GM19452 (cell line): ENCODE data around the gene GSDME.

Source experiments
- ATAC-seq: cut with Tn5 transposase; IDR thresholded peaks from one replicate; pipeline ENCODE4 v1.9.1; 2021; ENCODE audit not compliant: unreplicated experiment

The GSDME gene

DNA sequence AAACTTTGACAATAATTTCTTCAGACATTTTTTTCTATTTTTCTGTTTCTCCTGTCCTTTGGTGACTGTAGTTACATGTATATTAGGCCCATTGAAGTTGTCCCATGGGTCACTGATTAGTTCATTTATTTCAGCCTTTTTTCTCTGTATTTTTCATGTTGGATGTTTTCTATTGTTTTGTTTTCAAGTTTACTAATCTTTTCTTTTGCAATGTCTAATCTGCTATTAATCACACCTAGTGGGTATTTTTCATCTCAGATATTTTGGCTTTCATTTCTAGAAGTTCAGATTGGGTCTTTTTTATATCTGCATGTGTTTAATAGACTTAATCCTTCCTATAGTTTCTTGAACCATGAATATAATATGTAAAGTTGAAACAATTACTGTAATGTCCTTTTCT, 99.3 kb downstream of the GSDME start:
- no peak for ATAC-seq

DNA sequence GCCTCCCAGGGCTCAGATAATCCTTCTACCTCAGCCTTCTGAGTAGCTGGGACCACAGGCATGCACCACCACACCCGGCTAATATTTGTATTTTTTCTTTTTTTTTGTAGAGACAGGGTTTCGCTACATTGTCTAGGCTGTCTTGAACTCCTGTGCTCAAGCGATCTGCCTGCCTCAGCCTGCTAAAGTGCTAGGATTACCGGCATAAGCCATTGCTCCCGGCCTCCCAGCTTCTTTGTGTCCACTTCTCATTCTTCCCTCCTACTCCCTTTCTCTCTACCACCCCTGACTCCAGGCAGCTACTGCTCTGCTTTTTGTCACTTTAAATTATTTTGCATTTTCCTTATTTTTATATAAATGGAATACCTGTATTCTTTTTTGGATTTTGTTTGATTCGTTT, 100.7 kb downstream of the GSDME start:
- no peak for ATAC-seq

DNA sequence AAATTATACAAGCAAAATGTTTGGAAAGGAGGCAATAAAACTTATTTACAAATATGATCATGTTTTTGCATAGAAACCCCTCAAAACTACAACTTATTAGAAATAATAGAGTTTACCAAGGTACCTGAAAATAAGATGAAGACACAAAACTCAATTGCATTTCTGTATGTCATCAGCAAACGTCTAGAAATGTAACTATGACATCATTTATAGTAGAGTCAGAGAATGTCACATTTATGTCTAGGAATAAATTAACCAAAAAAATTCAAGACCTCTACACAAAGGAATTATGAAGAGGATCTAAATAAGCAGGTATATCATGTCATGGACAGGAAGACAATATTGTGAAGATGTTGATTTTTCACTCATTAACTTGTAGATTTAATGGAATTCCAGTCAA, 103.0 kb downstream of the GSDME start:
- no peak for ATAC-seq

DNA sequence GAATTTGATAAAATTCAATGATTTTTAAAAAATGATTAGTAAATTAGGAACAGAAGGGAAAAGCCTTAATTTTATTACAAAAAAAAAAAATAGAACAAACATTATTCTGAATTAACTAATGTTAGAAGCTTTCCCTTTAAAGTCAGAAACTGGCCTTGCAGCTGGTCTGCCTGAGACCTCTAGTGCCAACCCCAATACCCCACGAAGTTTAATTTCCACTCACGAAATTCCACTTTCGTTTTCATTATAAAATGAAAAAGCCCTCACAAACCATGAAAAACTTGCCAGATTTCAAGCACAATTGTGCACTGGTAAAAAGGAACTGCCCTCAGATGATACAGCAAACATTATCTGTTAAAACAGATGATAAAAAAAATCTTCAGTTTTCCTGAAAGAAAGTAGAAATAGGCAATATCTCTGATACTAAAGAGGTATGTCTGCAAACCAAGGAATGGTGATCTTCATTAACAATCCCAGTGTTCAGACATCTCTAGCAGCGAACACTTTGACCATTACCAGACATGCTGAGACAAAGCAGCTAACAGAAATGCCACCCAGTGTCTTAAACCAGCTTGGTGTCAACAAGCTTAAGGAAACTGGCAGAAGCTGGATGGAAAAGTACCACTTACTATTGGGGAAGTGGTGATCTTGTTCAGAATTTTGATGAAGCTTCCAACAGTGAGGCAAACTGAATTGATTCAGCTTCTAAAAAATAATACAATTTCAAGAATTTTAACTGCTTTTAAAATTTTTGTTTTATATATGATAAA, 103.8 kb downstream of the GSDME start:
- no peak for ATAC-seq

DNA sequence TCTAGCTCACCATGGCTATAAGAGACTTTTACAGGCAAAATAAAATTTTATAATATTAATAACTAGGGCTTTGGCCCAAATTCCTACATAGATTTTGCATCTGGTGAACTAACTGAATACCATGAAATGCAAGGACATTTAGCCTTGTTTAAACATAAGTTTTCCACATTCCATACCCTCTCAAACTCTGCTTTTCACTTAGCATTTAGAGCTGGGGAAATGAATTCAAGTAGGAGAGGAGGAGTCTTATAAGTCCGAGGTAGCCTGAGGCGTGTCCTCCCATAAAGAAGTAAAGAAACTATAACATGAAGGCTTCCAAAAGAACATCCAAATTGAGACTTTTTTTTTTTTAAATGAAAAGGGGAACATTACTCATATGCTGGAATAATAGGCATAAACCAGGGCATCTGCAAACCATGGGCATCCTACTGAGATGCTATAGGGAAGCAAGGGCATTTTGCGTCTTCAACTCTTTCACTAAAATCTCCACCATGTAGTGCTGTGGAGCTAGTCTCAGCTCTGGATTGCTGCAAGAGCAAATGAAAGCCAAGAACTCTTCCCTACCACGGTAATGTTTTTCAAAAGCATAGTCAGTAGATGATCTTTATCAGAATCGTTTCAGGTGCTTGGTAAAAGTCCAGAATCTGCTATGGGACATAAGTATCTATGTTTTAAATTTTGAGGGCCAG, 104.9 kb downstream of the GSDME start:
- ATAC-seq, result no peak
